HCT116 (cell line): ENCODE data around the gene KRTCAP3. TPM values are rescaled to one million over a fixed set of nuclear protein-coding genes. Genes with fewer than 3 reads are reported as not detected.

Experiments
- ATAC-seq: fragments of 200-7000 bp; cut with Tn5 transposase; 2 replicates; pipeline ENCODE4 v1.9.1; 2020; ENCODE audit warnings: mild to moderate bottlenecking, moderate library complexity
- BruUV-seq: library from RNA; stranded (reverse); fragments of 400-500 nt; replicated peaks from 2 replicates; lab custom pipeline; 2021; lab: Mats Ljungman, UMichigan
- CTCF ChIA-PET: fragments of 300-600 bp; sonication (Branson Sonifier 250); formaldehyde crosslinking; loops from one replicate; lab custom pipeline; 2021; ENCODE audit warnings: antibody characterized with exemption; lab: Charles Lee
- POLR2A ChIA-PET: fragments of 300-600, 350-600 bp; sonication (Branson Sonifier 250); formaldehyde crosslinking; loops from one replicate; lab custom pipeline; 2021; ENCODE audit warnings: antibody characterized with exemption; lab: Charles Lee
- RAD21 ChIA-PET, 2 experiments: fragments of 300-600 bp; sonication (Branson Sonifier 250); formaldehyde crosslinking; loops; one replicate each; lab custom pipeline; 2023; ENCODE audit warnings: low total read pairs in 2 of 2; ENCODE audit not compliant: uncharacterized antibody in 2 of 2, unreplicated experiment in 2 of 2, low non-redundant PET in 1 of 2; lab: Charles Lee
- DNase-seq: peaks from one replicate; pipeline ENCODE4 v3.0.0-alpha.2; 2010; ENCODE audit warnings: low read depth, low spot score
- H2AFZ ChIP-seq: fragments of 200-600 bp; shearing (Covaris generic), sonication (generic); 2 replicates; pipeline ENCODE4 v1.6.1; 2017; ENCODE audit warnings: low read depth, mixed run types, mixed read lengths, antibody characterized with exemption, low read length; ENCODE audit not compliant: poor library complexity, severe bottlenecking
- H3K27ac ChIP-seq: 2 replicates; pipeline ENCODE4 v1.5.1; 2012; ENCODE audit warnings: low read depth, low read length
- H3K27me3 ChIP-seq: fragments of 200-600 bp; sonication (generic); 2 replicates; pipeline ENCODE4 v1.6.1; 2016; ENCODE audit warnings: mixed run types, low read length, mixed read lengths; ENCODE audit not compliant: insufficient read depth
- H3K36me3 ChIP-seq, 2 experiments: fragments of 200-500 bp in 1 of 2; fragments of 200-600 bp in 1 of 2; sonication (Bioruptor generic) in 1 of 2; sonication (generic) in 1 of 2; 2 replicates each; pipeline versions ENCODE4 v1.5.1 to v1.6.1; 2014 to 2016; ENCODE audit warnings: low read length in 2 of 2, inconsistent platforms in 1 of 2, mixed read lengths in 1 of 2, mixed run types in 1 of 2; ENCODE audit not compliant: insufficient read depth in 2 of 2, control insufficient read depth in 1 of 2
- H3K4me1 ChIP-seq, 2 experiments: fragments of 200-600 bp in 1 of 2; sonication (generic) in 1 of 2; 2 replicates each; pipeline versions ENCODE4 v1.5.1 to v1.6.1; 2012 to 2017; ENCODE audit warnings: low read length in 2 of 2, inconsistent platforms in 1 of 2, mild to moderate bottlenecking in 1 of 2, mixed read lengths in 1 of 2, mixed run types in 1 of 2, moderate library complexity in 1 of 2; ENCODE audit not compliant: insufficient read depth in 2 of 2, control insufficient read depth in 1 of 2
- H3K4me2 ChIP-seq: fragments of 200-600 bp; sonication (generic); 2 replicates; pipeline ENCODE4 v1.6.1; 2017; ENCODE audit warnings: mixed run types, low read length, mixed read lengths
- H3K4me3 ChIP-seq, 2 experiments: fragments of 200-600 bp in 1 of 2; sonication (generic) in 1 of 2; replicated peaks in 1 of 2; 2 replicates each; pipeline ENCODE4 v1.5.1; 2011 to 2016; ENCODE audit warnings: low read length in 2 of 2, control low read depth in 1 of 2, low read depth in 1 of 2, mild to moderate bottlenecking in 1 of 2, mixed read lengths in 1 of 2, mixed run types in 1 of 2
- H3K79me2 ChIP-seq: fragments of 200-600 bp; sonication (generic); 2 replicates; pipeline ENCODE4 v1.6.1; 2017; ENCODE audit warnings: mild to moderate bottlenecking, mixed run types, low read length, moderate library complexity, mixed read lengths; ENCODE audit not compliant: insufficient read depth
- H3K9ac ChIP-seq: fragments of 200-600 bp; sonication (generic); 2 replicates; pipeline ENCODE4 v1.6.1; 2016; ENCODE audit warnings: low read length, mixed read lengths
- H3K9me2 ChIP-seq: fragments of 200-600 bp; sonication (generic), shearing (Covaris generic); 2 replicates; pipeline ENCODE4 v1.6.1; 2017; ENCODE audit warnings: mixed run types, mild to moderate bottlenecking, moderate library complexity; ENCODE audit not compliant: insufficient read depth
- H3K9me3 ChIP-seq, 2 experiments: fragments of 200-500 bp in 1 of 2; fragments of 200-600 bp in 1 of 2; sonication (Bioruptor generic) in 1 of 2; sonication (generic) in 1 of 2; 2 replicates each; pipeline ENCODE4 v1.6.1; 2014 to 2017; ENCODE audit warnings: low read length in 2 of 2, mixed read lengths in 2 of 2, inconsistent platforms in 1 of 2, low read depth in 1 of 2, mild to moderate bottlenecking in 1 of 2, mixed run types in 1 of 2, moderate library complexity in 1 of 2; ENCODE audit not compliant: control insufficient read depth in 1 of 2, insufficient read depth in 1 of 2
- H4K20me1 ChIP-seq: fragments of 200-600 bp; sonication (generic), shearing (Covaris generic); 2 replicates; pipeline ENCODE4 v1.6.1; 2017; ENCODE audit warnings: mixed run types, mild to moderate bottlenecking, moderate library complexity; ENCODE audit not compliant: insufficient read depth
- FOSL1 ChIP-seq: IDR thresholded peaks from 2 replicates; pipeline ENCODE4 v1.6.1; 2012; ENCODE audit warnings: low read depth
- JUND ChIP-seq: IDR thresholded peaks from 2 replicates; pipeline ENCODE4 v1.6.1; 2012
- REST ChIP-seq: IDR thresholded peaks from 2 replicates; pipeline ENCODE4 v1.6.1; 2012; ENCODE audit warnings: low read depth
- SP1 ChIP-seq: IDR thresholded peaks from 2 replicates; pipeline ENCODE4 v1.6.1; 2012; ENCODE audit warnings: low read depth
- TCF7L2 ChIP-seq: IDR thresholded peaks from 2 replicates; pipeline ENCODE4 v1.7.0; 2011; ENCODE audit warnings: borderline replicate concordance, inconsistent platforms; ENCODE audit not compliant: insufficient read depth, insufficient read length; ENCODE audit errors: extremely low read depth
- intact Hi-C: fragments of 100-400 bp; cut with micrococcal nuclease; formaldehyde crosslinking; loops from 2 replicates; pipeline ENCODE4 v1.10.0; 2022
- total RNA-seq: library from RNA; stranded (reverse); gene quantifications from one replicate; pipeline ENCODE4 v1.2.1, GENCODE V29; 2021; ENCODE audit not compliant: unreplicated experiment
- TF ChIP-seq, protein P1 (sequence below): IDR thresholded peaks from 2 replicates; pipeline ENCODE4 v1.6.1; 2011; ENCODE audit warnings: mild to moderate bottlenecking, low read length, moderate library complexity; ENCODE audit not compliant: insufficient replicate concordance; ENCODE audit errors: extremely low read depth

KRTCAP3 gene
- total RNA-seq, 1 experiment from 2014 or later, result 65.7 TPM

DNA sequence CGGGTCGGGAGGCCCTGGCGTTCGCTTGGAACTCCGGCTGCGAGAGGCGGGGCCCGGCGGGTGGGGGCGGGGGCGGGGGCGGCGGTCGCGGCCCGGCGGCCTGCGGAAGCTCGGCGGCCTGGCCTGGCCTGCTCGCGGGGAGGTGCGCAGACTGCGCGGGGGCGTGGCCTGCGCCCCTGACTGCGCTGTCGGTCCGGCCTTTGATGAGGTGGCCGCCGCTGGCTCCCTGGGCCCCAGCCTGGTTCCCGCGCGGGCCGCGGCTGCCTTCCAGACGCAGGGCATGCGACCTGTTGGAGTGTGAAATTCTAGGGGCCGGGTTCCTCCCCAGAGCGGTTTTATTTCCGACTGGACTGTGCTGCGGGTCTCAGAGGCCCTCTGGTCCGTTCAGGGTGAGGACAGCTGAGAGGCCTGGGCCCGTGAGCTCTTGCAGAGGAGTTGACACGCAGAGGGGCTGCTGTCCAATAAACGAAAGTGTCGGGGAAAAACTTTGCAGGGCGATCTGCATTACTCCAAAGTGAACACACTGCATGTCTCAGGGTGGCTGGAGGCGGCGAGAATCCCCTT is 13.1 kb upstream of the KRTCAP3 start (continued):
- TF ChIP-seq, protein P1, sequence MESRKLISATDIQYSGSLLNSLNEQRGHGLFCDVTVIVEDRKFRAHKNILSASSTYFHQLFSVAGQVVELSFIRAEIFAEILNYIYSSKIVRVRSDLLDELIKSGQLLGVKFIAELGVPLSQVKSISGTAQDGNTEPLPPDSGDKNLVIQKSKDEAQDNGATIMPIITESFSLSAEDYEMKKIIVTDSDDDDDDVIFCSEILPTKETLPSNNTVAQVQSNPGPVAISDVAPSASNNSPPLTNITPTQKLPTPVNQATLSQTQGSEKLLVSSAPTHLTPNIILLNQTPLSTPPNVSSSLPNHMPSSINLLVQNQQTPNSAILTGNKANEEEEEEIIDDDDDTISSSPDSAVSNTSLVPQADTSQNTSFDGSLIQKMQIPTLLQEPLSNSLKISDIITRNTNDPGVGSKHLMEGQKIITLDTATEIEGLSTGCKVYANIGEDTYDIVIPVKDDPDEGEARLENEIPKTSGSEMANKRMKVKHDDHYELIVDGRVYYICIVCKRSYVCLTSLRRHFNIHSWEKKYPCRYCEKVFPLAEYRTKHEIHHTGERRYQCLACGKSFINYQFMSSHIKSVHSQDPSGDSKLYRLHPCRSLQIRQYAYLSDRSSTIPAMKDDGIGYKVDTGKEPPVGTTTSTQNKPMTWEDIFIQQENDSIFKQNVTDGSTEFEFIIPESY, result no peak
- TF ChIP-seq TCF7L2, result peak; percentile 97

DNA sequence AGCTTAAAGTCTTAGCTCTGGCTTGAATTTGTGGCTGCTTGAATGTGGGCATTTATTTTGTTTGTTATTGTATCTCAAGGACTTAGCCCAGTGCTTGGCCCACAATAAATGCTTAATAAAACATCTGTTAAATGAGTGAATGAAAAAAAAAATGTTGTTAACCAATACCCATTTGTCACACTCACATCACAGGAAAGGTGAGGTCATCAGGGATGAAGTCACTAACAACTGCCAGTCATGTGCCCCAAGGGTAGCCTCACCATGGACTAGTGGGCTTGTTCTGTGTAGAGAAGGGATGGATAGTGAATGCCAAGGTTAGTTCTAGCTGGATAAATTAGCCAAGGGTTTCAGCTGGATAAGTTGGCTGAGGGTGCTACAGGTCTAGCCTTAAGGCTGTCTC is 10.8 kb upstream of the KRTCAP3 start:
- intact Hi-C loops, result no loop called here
- no peak overlapping the region for H3K4me3 ChIP-seq
- RAD21 ChIA-PET, result no interaction called here
- no peak overlapping the region for H2AFZ ChIP-seq
- DNase-seq, result no peak
- H3K9ac ChIP-seq, result no peak overlapping the region
- no peaks in the 10 kb centered on the region for H3K27me3 ChIP-seq
- H3K4me2 ChIP-seq, result no peak overlapping the region
- H3K36me3 ChIP-seq, result peaks cover 23 to 29% of the 10 kb centered on the region in 2 experiments; a peak in 3 of 4 replicates
- no peak overlapping the region for H3K27ac ChIP-seq
- CTCF ChIA-PET, result interaction anchor here (1.2 kb wide), 1 partner anchor 15 kb away, joined by 3 read pairs; no protein-coding TSS in a partner anchor
- no peaks in the 10 kb centered on the region for H3K9me2 ChIP-seq
- no peaks in the 10 kb centered on the region for H4K20me1 ChIP-seq
- peaks cover 22 to 32% of the 10 kb centered on the region in 2 experiments for H3K4me1 ChIP-seq
- BruUV-seq, result no TSS peak
- TF ChIP-seq, protein P1, result no peak
- TF ChIP-seq SP1 (no peak), REST (no peak), JUND (no peak), FOSL1 (no peak)
- TF ChIP-seq, all 23 proteins: peak for 0
- H3K79me2 ChIP-seq, result peaks cover 38% of the 10 kb centered on the region
- H3K9me3 ChIP-seq, result no peaks in the 10 kb centered on the region
- POLR2A ChIA-PET, result interaction anchor here (1.3 kb wide), 1 partner anchor 15 kb away, joined by 3 read pairs; no protein-coding TSS in a partner anchor
- no peak for ATAC-seq
